ENCODE measurements around the gene DUS1L. TPM values are rescaled to one million over a fixed set of nuclear protein-coding genes. Genes with fewer than 3 reads are reported as not detected.
"Not testable (repeated sequence)": the region's sequence is repeated elsewhere in the genome, so short reads cannot be mapped to it uniquely, and the experiment has no call there.

The DUS1L gene
- total RNA-seq, 4 donors from 2014 or later: 73.6 to 207 (median 122) TPM

- Histone ChIP-seq H3K4me3 (no peak overlapping the region), H3K9me3 (no peaks in the 10 kb centered on the region), H3K4me1 (peaks cover 0 to 3% (median 2%) of the 10 kb centered on the region in 4 donors), H3K27ac (no peak overlapping the region), H3K27me3 (no peaks in the 10 kb centered on the region), H3K36me3 (peaks cover 0 to 5% (median 0%) of the 10 kb centered on the region in 3 donors)
- TF ChIP-seq POLR2A (IDR thresholded peaks at IDR 0.05): no peak
- no peak for TF ChIP-seq CTCF (IDR thresholded peaks at IDR 0.05)
- no peak for DNase-seq
Measured at GRCh38 chr17:82042649-82043048, 23.0 kb downstream of the DUS1L start.

GRCh38 chr17:82041144-82041814 is 24.3 kb downstream of the DUS1L start:
- Histone ChIP-seq H3K9me3 (no peaks in the 10 kb centered on the region), H3K27ac (no peak overlapping the region), H3K4me1 (peaks cover 0 to 10% (median 9%) of the 10 kb centered on the region in 4 donors), H3K4me3 (no peak overlapping the region), H3K36me3 (no peaks in the 10 kb centered on the region), H3K27me3 (no peaks in the 10 kb centered on the region)
- DNase-seq: no peak
- no peak for TF ChIP-seq CTCF (IDR thresholded peaks at IDR 0.05)
- TF ChIP-seq POLR2A (IDR thresholded peaks at IDR 0.05): no peak

- no peaks in the 10 kb centered on the region for H3K27me3 ChIP-seq
- TF ChIP-seq CTCF (IDR thresholded peaks at IDR 0.05) (no peak), POLR2A (IDR thresholded peaks at IDR 0.05) (no peak)
- peaks cover 0 to 17% (median 12%) of the 10 kb centered on the region in 4 donors for H3K4me1 ChIP-seq
- no peaks in the 10 kb centered on the region for H3K36me3 ChIP-seq
- H3K4me3 ChIP-seq: no peak overlapping the region
- H3K27ac ChIP-seq: no peak overlapping the region
- H3K9me3 ChIP-seq: no peaks in the 10 kb centered on the region
- no peak for DNase-seq
Measured at GRCh38 chr17:82039695-82040299, 25.8 kb downstream of the DUS1L start.

GRCh38 chr17:82038796-82039409 is 26.7 kb downstream of the DUS1L start:
- H3K4me3 ChIP-seq, H3K27ac ChIP-seq, H3K36me3 ChIP-seq, H3K9me3 ChIP-seq, DNase-seq, H3K27me3 ChIP-seq: not testable (repeated sequence)
- H3K4me1 ChIP-seq: peaks cover 0 to 17% (median 12%) of the 10 kb centered on the region in 4 donors

- H3K27ac ChIP-seq: peak overlapping the region; percentile 93 to 100 (median 96)
- H3K9me3 ChIP-seq: no peaks in the 10 kb centered on the region
- peak overlapping the region; percentile 60 to 85 (median 74) for H3K4me3 ChIP-seq
- H3K36me3 ChIP-seq: no peaks in the 10 kb centered on the region
- peaks cover 0 to 17% (median 12%) of the 10 kb centered on the region in 4 donors for H3K4me1 ChIP-seq
- DNase-seq: no peak
- no peaks in the 10 kb centered on the region for H3K27me3 ChIP-seq
- TF ChIP-seq POLR2A (IDR thresholded peaks at IDR 0.05): no peak
- TF ChIP-seq CTCF (IDR thresholded peaks at IDR 0.05): no peak
Measured at GRCh38 chr17:82037889-82038195, 27.8 kb downstream of the DUS1L start.
